GM21786 (cell line): ENCODE measurements around the gene CBY3.
"Not testable (repeated sequence)": the region's sequence is repeated elsewhere in the genome, so short reads cannot be mapped to it uniquely, and the experiment has no call there.

ENCODE experiments used
- ATAC-seq: cut with Tn5 transposase; IDR thresholded peaks from one replicate; pipeline ENCODE4 v1.9.1; 2021; ENCODE audit not compliant: unreplicated experiment

Gene CBY3

DNA sequence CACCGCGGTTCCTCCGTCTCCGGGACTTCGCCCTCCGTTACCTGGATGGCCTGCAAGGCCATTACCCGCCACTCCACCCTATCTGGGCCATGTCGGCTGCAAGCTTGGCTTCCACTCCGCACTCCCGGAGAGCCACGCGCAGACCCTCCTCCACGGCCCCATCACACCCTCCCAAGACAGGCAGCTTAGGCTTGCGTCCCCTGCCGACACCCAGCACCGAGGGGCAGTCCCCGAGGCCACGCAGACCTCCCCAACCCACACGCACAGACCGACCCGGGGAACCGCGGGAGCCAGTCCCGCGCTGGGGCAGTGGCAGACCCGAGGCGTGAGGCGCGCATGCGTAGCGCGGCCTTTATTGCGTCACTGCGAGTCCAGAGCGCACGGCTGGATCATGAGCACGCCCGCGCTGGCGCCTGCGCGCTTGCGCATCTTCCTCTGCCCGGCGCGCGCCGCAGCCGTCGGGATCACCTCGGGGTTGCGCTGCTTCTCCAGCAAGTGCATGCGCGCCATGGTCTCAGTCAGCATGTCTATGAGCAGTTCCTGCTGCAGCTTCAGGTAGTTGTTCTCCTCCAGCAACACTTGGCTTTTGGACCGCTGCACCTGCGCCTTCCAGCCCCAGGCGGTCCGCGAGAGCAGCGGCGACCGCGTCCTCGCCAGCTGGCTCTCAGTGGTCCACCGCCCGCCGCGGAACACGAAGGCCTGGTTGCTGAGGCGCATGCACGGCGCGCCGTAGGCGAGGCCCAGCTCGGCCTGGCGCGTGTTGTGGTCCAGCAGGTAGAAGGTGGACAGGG, 2.4 kb downstream of the CBY3 start:
- peak; percentile 88 for ATAC-seq

DNA sequence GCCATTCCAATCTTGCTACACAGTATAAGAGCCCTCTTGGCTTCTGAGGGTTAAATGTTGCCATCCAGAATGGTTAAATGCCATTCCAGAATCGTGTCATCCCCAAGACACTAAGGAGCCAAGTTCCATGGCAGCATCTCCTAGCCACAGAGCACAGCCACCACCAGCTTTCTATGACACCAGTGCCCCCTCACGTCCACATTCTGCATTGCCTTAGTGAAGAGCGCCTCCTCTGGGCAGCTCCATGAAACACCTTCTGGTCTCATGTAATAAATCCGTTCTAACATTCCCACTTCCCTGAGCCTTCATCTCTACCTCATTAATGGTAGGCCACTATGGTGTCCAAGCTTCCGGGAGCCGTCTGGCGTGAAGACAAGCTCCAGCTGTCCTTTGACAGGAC, 12.4 kb downstream of the CBY3 start:
- no peak for ATAC-seq

DNA sequence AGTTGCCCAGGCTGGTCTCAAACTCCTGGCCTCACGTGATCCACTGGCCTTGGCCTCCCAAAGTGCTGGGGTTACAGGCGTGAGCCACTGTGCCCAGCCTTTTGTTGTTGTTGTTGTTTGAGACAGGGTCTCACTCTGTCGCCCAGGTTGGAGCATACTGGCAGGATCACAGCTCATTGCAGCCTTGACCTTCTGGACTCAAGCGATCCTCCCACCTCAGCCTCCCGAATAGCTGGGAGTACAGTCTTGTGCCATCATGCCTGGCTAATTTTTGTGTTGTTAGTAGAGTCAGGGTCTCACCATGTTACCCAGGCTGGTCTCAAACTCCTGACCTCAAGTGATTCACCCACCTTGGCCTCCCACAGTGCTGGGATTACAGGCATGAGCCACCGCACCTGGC, 19.2 kb downstream of the CBY3 start:
- not testable (repeated sequence) for ATAC-seq

DNA sequence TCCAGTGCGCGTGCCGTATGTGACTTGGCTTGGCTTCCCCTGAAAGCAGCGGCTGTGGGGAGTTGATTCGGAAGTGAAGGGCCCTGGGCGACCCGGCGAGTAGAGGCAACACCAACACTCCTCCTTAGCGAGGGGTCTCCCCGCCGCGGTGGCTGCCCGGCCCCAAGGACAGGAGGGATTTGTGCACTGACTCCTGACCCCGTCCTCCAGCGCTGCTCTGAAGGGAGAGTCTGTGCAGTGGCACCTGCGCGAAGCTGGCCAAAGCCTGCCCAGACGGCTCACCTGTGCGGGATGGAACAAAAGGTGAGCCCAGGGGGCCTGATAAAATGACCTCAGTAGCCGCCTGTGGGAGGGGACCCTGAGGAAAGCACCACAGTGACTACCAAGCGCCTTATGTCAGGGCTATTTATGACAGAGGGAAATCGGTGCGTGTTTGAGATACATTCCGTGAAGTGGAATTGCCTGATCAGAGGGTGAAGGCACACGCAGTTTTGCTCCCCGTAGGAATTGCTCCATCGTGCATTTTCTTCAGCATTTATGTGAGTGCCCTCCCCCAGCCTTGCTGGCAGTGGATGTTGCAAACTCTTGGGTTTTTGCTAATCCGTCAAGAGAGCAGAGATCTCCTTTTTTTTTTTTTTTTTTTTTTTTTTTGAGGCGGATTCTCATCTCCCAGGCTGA, 22.5 kb downstream of the CBY3 start:
- peak; percentile 55 for ATAC-seq

DNA sequence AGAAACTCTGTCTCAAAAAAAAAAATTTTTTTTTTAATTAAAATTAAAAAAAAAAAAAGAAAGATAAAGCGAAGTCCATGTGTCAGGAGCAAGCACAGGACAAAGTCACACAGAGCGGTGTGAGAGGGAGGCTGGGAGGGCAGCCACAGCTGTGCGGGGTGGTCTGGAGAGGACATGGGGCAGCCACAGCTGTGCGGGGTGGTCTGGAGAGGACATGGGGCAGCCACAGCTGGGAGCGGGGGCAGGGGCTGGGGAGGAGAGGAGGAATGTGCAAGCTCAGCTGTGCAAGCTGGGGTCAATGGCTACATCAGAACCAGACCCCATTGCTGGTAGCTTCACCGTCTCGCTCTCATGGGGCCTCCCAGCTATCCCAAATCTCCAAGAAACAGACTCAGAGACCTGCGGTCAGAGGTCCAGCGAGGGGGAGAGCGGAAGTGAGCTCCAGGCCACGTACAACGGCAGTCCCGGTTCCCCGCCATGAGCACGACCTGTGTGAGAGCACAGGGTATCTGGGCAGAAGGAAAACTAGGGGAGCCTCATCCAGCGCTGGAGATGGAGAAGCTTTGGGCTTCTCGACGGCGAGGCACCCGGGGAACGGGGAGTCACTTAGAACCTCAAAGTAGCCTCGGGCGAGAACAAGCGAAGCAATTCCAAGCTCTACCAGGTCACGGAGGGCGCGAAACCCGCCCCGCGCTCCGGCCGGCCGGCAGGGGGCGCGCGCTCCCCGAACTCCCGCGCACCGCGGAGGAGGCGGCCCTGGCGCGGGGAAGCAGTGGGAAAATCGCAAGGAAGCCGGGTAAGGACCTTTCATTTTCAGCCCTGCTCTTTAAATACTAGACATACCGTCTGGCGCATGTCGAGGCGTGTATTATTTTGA, 23.3 kb downstream of the CBY3 start:
- peak; percentile 85 for ATAC-seq

DNA sequence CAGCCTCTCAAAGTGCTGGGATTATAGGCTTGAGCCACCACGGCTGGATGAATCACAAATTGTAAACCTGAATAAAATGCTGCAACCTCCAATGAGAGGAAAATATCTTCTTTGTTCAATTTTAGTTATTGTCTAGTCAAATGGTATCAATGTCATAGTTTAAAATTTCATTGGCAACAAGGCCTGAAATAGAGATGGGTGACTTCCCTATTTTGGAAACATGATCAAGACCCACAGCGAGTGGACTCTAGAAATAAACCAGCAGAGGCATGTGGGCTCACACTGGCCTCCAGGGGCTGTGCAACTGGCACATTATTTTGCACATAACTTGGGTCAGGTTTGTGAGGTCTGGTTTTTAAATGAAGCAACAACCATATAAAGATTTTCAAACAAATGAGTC, 27.7 kb downstream of the CBY3 start:
- not testable (repeated sequence) for ATAC-seq

DNA sequence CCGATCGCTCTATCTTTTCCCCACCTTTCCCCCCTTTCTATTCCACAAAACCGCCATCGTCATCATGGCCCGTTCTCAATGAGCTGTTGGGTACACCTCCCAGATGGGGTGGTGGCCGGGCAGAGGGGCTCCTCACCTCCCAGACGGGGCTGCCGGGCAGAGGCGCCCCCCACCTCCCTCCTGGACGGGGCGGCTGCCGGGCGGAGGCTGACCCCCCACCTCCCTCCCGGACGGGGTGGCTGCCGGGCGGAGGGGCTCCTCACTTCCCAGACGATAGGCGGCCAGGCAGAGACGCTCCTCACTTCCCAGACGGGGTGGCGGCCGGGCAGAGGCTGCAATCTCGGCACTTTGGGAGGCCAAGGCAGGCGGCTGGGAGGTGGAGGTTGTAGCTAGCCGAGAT, 30.6 kb downstream of the CBY3 start:
- not testable (repeated sequence) for ATAC-seq

DNA sequence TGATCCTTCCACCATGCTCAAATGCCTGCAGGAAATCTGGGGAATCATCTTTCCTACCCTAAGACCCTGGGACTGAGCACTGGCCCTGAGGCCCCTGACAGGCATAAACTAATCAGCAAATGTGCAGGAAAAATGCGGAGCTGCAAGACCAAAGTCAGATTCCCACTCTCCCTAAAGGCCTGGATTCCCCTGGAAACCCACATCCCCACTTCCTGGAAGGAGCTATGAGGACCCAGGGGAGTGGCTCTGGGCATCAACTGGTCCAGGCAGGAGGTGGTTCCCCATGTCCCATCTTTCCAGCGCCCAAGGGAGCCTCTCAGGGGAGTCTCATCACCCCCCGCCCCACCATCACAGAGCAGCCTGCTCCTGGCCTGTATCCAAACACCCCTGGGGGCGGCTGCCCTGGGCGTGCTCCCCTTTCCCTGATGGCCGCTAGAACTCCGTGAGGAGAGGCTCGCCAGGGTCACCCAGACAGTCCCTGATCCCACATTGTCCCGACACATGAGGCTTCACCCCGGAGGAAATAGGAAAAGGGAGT, 31.6 kb downstream of the CBY3 start:
- not testable (repeated sequence) for ATAC-seq

DNA sequence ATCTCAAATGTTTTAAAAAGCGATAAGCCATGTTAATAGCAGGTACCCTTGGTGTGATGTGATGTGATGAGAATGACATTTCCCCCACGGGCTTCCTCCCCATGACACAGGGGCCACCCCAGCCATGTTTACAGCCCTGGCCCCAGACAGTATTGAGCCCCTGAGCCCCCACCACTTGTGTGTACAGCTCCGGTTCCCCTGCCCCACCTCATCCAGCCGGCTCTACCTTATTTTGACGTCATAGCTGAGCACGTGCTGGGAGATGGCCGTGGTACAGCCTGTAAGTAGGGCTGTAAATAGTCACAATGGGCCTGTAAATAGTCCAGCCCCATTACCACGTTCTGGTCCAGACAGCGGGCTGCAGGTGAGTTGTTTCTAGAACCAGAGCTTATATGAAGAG, 32.4 kb downstream of the CBY3 start:
- ATAC-seq = no peak

DNA sequence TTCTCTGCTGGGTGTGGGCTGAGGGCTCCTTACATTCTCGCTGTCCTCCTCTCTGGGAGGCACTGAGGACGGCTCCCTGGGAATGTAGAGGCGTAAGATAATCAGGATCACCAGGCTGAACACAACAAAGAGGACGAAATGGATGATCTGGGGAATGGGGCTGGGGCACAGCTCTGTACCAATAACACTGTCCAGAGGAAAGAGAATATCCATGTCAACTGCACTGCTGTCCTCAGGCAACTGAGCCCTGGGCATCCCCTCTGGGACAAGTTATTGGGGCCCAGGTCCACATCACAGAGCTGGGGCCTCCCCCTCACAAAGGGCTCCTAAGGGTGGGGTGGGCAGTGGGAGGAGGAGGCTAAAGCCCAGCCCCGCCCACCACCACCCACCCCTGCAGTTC, 36.1 kb downstream of the CBY3 start:
- ATAC-seq = not testable (repeated sequence)

DNA sequence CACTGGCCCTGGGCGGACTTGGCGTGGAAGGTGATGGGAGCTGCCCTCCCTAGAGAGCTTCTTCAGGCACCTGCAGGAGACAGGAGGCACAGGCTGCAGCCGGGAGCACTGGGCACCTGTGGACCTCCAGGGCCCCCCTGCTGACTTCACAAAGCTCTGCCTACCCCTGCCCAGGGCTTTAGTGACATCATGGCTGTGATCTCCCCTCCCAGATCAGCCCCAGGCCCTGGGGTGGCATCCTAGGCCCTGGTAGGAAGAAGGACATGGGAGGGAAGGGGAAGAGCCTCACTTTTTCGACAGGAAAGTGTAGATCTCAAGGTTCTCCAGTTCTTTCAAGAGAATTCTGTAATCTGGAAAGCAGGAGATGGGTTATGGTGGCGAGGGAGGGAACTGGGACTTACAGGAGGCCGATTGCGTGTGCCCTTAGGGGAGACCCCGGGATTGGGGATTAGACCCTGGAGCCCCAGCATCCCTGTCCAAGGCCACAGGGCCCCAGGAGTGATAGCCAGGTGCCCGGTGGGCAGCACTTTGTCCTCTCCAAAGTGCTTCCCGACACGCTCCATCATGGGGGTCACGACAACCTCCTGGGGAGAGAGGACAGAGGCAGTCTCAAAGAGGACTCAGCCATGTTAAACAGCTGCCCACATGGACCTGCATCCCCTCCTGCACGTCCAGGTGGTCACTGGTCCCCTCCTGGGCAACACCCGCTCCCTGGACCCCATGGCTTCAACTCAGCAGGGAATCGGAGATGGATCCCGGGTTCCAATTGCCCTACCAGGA, 37.5 kb downstream of the CBY3 start:
- not testable (repeated sequence) for ATAC-seq

DNA sequence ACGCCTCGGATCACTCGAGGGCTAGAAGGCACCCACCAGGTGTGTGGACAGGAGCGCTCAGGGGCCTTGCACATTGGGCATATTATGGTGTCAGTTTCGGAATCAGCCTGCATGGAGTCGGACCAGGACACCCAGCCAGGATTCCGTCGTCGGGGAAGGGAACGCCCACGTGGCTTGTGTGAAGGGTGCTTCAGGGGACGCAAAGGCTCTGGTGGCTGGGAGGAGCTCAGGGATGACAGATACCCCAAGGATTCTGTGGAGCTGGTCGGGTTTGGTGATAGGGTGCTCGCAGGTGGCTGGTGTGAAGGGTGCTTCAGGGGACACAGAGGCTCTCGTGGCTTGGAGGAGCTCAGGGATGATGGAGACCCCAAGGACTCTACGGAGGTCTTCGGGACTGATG, 38.2 kb downstream of the CBY3 start:
- not testable (repeated sequence) for ATAC-seq

DNA sequence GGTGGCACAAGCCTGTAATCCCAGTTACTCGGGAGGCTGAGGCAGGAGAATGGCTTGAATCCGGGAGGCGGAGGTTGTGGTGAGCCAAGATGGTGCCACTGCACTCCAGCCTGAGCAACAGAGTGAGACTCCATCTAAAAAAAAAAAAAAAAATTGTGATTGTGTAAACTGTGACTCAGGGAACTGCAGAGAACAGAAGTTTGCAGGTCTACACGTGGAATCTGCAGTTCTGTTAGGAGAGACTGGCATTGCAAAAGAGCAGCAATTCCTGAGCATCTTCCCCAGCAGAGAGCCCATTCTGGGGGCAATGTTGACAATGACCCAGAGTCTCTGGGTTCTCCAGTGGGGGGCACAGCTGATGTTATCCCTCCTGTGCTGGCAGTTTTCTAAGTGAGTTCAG, 39.1 kb downstream of the CBY3 start:
- not testable (repeated sequence) for ATAC-seq

DNA sequence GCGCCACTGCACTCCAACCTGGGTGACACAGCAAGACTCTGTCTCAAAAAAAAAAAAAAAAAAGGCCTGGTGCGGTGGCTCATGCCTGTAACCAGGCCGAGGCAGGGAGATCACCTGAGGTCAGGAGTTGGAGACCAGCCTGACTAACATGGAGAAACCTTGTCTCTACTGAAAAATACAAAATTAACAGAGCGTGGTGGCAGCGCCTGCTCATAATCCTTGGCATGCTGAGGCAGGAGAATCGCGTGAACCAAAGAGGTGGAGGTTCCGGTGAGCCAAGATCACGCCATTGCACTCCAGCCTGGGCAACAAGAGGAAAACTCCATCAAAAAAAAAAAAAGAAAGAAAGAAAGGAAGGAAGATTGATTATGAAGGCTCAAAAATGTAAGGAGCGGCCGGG, 41.5 kb downstream of the CBY3 start:
- not testable (repeated sequence) for ATAC-seq

DNA sequence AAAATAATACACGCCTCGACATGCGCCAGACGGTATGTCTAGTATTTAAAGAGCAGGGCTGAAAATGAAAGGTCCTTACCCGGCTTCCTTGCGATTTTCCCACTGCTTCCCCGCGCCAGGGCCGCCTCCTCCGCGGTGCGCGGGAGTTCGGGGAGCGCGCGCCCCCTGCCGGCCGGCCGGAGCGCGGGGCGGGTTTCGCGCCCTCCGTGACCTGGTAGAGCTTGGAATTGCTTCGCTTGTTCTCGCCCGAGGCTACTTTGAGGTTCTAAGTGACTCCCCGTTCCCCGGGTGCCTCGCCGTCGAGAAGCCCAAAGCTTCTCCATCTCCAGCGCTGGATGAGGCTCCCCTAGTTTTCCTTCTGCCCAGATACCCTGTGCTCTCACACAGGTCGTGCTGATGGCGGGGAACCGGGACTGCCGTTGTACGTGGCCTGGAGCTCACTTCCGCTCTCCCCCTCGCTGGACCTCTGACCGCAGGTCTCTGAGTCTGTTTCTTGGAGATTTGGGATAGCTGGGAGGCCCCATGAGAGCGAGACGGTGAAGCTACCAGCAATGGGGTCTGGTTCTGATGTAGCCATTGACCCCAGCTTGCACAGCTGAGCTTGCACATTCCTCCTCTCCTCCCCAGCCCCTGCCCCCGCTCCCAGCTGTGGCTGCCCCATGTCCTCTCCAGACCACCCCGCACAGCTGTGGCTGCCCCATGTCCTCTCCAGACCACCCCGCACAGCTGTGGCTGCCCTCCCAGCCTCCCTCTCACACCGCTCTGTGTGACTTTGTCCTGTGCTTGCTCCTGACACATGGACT, 46.3 kb downstream of the CBY3 start:
- peak; percentile 92 for ATAC-seq

DNA sequence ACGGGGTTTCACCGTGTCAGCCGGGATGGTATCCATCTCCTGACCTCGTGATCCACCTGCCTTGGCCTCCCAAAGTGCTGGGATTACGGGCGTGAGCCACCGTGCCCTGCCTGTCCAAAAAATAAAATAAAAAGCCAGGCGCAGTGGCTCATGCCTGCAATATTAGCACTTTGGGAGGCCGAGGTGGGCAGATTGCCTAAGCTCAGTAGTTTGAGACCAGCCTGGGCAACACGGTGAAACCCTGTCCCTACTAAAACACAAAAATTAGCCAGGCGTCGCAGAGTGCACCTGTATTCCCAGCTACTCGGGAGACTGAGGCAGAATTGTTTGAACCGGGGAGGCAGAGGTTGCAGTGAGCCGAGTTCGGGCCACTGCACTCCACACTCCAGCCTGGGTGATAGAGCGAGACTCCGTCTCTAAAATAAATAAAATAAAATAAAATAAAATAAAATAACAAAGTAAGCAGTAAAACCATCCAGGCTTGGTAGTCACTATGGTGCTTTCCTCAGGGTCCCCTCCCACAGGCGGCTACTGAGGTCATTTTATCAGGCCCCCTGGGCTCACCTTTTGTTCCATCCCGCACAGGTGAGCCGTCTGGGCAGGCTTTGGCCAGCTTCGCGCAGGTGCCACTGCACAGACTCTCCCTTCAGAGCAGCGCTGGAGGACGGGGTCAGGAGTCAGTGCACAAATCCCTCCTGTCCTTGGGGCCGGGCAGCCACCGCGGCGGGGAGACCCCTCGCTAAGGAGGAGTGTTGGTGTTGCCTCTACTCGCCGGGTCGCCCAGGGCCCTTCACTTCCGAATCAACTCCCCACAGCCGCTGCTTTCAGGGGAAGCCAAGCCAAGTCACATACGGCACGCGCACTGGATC, 47.1 kb downstream of the CBY3 start:
- peak; percentile 16 for ATAC-seq
